ENCODE data around the gene PDE6A. TPM values are rescaled to one million over a fixed set of nuclear protein-coding genes. Genes with fewer than 3 reads are reported as not detected.
"Not testable (repeated sequence)": the region's sequence is repeated elsewhere in the genome, so short reads cannot be mapped to it uniquely, and the experiment has no call there.

The PDE6A gene
- total and polyA plus RNA-seq, 2 donors from 2014 or later = 0.03 TPM; not detected in 1

DNA sequence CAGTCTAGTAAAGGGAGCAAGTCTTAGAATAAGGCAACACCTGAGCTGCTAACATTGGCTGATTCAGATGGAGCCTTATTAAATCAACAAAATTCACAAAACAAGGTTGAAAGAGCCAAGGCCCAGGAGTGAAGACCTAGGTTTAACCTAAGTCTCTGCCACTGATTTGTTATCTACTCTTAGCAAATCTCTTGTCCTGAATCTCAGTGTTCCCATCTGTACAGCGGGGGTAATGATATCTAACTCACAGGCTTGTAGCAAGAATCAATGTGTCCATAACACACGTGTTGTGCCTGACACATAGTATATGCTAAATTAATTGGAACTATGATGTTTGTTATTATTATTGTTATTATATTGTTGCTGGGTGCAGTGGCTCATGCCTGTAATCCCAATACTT lies 61.0 kb downstream of the PDE6A start:
- no peak for FAIRE-seq
- intact Hi-C loops (cut with DNase I) = no loop called here
- Histone ChIP-seq H3K36me3 (ENCODE audit: control insufficient read depth in 2 of 3, insufficient read depth in 3 of 3, low read length in 3 of 3) (no peaks in the 10 kb centered on the region), H3K27me3 (ENCODE audit: control insufficient read depth, insufficient read depth, low read length) (no peaks in the 10 kb centered on the region), H3K27ac (ENCODE audit: low read depth in 2 of 2, low read length in 2 of 2) (no peak overlapping the region), H3K9me3 (ENCODE audit: control insufficient read depth in 2 of 3, insufficient read depth in 1 of 3, low read length in 3 of 3) (no peaks in the 10 kb centered on the region), H3K4me1 (ENCODE audit: control insufficient read depth in 2 of 3, insufficient read depth in 2 of 3, low read depth in 1 of 3, low read length in 3 of 3) (no peaks in the 10 kb centered on the region), H3K4me3 (ENCODE audit: low read length in 3 of 3) (no peak overlapping the region), H3K9ac (ENCODE audit: low read length in 3 of 3) (no peak overlapping the region)
- TF ChIP-seq, protein P1, sequence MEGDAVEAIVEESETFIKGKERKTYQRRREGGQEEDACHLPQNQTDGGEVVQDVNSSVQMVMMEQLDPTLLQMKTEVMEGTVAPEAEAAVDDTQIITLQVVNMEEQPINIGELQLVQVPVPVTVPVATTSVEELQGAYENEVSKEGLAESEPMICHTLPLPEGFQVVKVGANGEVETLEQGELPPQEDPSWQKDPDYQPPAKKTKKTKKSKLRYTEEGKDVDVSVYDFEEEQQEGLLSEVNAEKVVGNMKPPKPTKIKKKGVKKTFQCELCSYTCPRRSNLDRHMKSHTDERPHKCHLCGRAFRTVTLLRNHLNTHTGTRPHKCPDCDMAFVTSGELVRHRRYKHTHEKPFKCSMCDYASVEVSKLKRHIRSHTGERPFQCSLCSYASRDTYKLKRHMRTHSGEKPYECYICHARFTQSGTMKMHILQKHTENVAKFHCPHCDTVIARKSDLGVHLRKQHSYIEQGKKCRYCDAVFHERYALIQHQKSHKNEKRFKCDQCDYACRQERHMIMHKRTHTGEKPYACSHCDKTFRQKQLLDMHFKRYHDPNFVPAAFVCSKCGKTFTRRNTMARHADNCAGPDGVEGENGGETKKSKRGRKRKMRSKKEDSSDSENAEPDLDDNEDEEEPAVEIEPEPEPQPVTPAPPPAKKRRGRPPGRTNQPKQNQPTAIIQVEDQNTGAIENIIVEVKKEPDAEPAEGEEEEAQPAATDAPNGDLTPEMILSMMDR (IDR thresholded peaks at IDR 0.05; ENCODE audit: borderline replicate concordance, extremely low read depth, insufficient read depth) = no peak
- no peak for DNase-seq

DNA sequence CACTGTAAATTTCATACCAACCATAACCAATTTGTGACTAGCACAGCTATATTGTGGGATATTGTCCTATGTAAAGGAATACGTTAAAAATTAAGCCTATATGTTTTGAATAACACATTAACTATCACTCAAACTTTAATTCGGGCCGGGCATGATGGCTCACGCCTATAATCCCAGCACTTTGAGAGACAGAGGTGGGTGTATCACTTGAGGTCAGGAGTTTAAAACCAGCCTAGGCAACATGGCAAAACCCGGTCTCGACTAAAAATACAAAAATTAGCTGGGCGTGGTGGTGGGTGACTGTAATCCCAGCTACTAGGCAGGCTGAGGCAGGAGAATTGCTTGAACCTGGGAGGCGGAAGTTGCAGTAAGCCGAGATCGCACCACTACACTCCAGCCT lies 62.0 kb downstream of the PDE6A start:
- H3K9me3 ChIP-seq (ENCODE audit: control insufficient read depth in 2 of 3, insufficient read depth in 1 of 3, low read length in 3 of 3); DNase-seq; intact Hi-C loops (cut with DNase I): not testable (repeated sequence)

DNA sequence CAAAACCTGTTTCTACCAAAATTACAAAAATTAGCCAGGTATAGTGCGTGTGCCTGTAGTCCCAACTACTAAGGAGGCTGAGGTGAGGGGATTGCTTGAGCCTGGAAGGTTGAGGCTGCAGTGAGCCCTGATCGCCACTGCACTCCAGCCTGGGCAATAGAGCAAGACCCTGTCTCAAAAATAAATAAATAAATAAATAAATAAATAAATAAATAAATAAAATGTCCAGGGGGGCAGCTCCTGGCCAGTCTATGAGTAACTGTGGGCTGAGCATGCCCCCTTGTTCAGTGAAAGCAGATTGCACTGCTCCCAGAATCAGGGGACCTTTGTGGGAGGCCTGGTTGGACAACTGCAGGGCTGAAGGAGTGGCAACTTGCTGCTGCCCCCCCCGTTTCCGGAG lies 62.7 kb downstream of the PDE6A start:
- no peak overlapping the region for H3K9ac ChIP-seq (ENCODE audit: low read length in 3 of 3)
- no peak for FAIRE-seq

More for the DNA sequence above, 62.0 kb downstream of the PDE6A start:
- H3K36me3 ChIP-seq (ENCODE audit: control insufficient read depth in 2 of 3, insufficient read depth in 3 of 3, low read length in 3 of 3); H3K27ac ChIP-seq (ENCODE audit: low read depth in 2 of 2, low read length in 2 of 2); H3K4me3 ChIP-seq (ENCODE audit: low read length in 3 of 3); FAIRE-seq; H3K4me1 ChIP-seq (ENCODE audit: control insufficient read depth in 2 of 3, insufficient read depth in 2 of 3, low read depth in 1 of 3, low read length in 3 of 3); H3K27me3 ChIP-seq (ENCODE audit: control insufficient read depth, insufficient read depth, low read length); H3K9ac ChIP-seq (ENCODE audit: low read length in 3 of 3): not testable (repeated sequence)

DNA sequence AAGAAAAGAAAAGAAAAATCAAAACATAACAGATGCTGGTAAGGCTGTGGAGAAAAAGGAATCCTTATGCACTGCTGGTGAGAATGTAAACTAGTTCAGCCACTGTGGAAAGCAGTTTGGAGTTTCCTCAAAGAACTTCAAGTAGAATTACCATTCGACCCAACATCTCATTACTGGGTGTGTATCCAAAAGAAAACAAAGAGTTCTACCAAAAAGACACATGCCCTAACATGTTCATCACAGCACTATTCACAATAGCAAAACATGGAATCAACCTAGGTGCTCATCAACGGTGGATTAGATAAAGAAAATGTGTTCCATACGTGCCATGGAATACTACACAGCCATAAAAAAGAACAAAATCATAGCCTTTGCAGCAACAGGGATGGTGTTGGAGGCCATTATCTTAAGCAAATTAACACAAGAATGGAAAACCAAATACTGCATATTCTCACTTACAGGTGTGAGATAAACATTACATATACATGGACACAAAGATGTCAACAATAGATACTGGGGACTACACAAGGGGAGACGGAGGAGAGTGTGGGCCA lies 63.4 kb downstream of the PDE6A start:
- H3K27ac ChIP-seq (ENCODE audit: low read depth in 2 of 2, low read length in 2 of 2) = no peak overlapping the region
- FAIRE-seq = no peak
- no peaks in the 10 kb centered on the region for H3K4me1 ChIP-seq (ENCODE audit: control insufficient read depth in 2 of 3, insufficient read depth in 2 of 3, low read depth in 1 of 3, low read length in 3 of 3)
- no peaks in the 10 kb centered on the region for H3K36me3 ChIP-seq (ENCODE audit: control insufficient read depth in 2 of 3, insufficient read depth in 3 of 3, low read length in 3 of 3)
- H3K9ac ChIP-seq (ENCODE audit: low read length in 3 of 3) = no peak overlapping the region
- intact Hi-C loops (cut with DNase I) = no loop called here
- H3K4me3 ChIP-seq (ENCODE audit: low read length in 3 of 3) = no peak overlapping the region
- TF ChIP-seq, protein P1 (IDR thresholded peaks at IDR 0.05; ENCODE audit: borderline replicate concordance, extremely low read depth, insufficient read depth) = no peak
- no peaks in the 10 kb centered on the region for H3K9me3 ChIP-seq (ENCODE audit: control insufficient read depth in 2 of 3, insufficient read depth in 1 of 3, low read length in 3 of 3)
- no peaks in the 10 kb centered on the region for H3K27me3 ChIP-seq (ENCODE audit: control insufficient read depth, insufficient read depth, low read length)
- no peak for DNase-seq

More for the DNA sequence above, 62.7 kb downstream of the PDE6A start:
- intact Hi-C loops (cut with DNase I) = no loop called here
- H3K4me3 ChIP-seq (ENCODE audit: low read length in 3 of 3) = no peak overlapping the region
- H3K36me3 ChIP-seq (ENCODE audit: control insufficient read depth in 2 of 3, insufficient read depth in 3 of 3, low read length in 3 of 3) = no peaks in the 10 kb centered on the region
- TF ChIP-seq, protein P1 (IDR thresholded peaks at IDR 0.05; ENCODE audit: borderline replicate concordance, extremely low read depth, insufficient read depth) = no peak
- H3K27me3 ChIP-seq (ENCODE audit: control insufficient read depth, insufficient read depth, low read length) = no peaks in the 10 kb centered on the region
- H3K27ac ChIP-seq (ENCODE audit: low read depth in 2 of 2, low read length in 2 of 2) = no peak overlapping the region
- H3K9me3 ChIP-seq (ENCODE audit: control insufficient read depth in 2 of 3, insufficient read depth in 1 of 3, low read length in 3 of 3) = no peaks in the 10 kb centered on the region
- no peak for DNase-seq
- H3K4me1 ChIP-seq (ENCODE audit: control insufficient read depth in 2 of 3, insufficient read depth in 2 of 3, low read depth in 1 of 3, low read length in 3 of 3) = no peaks in the 10 kb centered on the region

DNA sequence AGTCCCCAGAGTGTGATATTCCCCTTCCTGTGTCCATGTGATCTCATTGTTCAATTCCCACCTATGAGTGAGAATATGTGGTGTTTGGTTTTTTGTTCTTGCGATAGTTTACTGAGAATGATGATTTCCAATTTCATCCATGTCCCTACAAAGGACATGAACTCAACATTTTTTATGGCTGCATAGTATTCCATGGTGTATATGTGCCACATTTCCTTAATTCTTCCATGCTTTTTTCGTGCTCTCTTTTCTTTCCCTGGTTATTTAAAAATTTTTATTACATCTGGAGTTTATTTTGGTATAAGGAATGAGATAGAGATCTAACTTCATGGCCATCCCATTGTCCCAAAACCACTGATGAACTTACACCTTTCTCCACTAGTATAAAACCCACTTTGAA lies 65.0 kb downstream of the PDE6A start:
- DNase-seq; H3K4me3 ChIP-seq (ENCODE audit: low read length in 3 of 3); H3K4me1 ChIP-seq (ENCODE audit: control insufficient read depth in 2 of 3, insufficient read depth in 2 of 3, low read depth in 1 of 3, low read length in 3 of 3); H3K9me3 ChIP-seq (ENCODE audit: control insufficient read depth in 2 of 3, insufficient read depth in 1 of 3, low read length in 3 of 3); H3K27me3 ChIP-seq (ENCODE audit: control insufficient read depth, insufficient read depth, low read length); FAIRE-seq; H3K36me3 ChIP-seq (ENCODE audit: control insufficient read depth in 2 of 3, insufficient read depth in 3 of 3, low read length in 3 of 3); intact Hi-C loops (cut with DNase I); H3K9ac ChIP-seq (ENCODE audit: low read length in 3 of 3); H3K27ac ChIP-seq (ENCODE audit: low read depth in 2 of 2, low read length in 2 of 2): not testable (repeated sequence)

Measured in kidney (tissue), 14 donors.